ENCODE results near the gene WHRN.

Gene WHRN

DNA sequence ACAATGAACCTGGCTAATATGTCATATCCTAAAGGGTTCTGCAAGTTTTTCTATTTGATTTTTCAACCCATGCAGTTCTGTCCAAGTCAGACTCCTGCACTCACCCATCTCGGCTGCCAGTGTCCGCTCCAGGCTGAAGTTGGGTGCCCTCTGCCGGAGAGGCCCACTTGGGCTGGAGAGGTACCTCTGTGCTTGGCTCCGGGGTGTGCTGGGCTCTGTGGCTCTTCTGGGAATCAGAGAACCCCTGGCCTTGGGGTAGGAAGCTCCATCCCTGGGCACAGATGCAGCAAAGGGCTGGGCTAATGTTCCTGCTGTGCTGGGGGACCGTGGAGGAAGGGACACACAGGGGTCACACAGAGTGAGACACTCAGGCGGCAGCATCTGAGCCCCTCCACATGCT lies 149.5 kb downstream of the WHRN start:
- TF ChIP-seq POLR2AphosphoS5 (IDR thresholded peaks at IDR 0.05; ENCODE audit: low read depth, low read length) (no peak), SIN3A (IDR thresholded peaks at IDR 0.05; ENCODE audit: borderline replicate concordance, insufficient read depth, low read length) (no peak), FOXP2 (optimal IDR thresholded peaks at IDR 0.05; ENCODE audit: borderline replicate concordance, extremely low read depth, extremely low read length, insufficient read depth) (no peak), TAF1 (IDR thresholded peaks at IDR 0.05; ENCODE audit: borderline replicate concordance, insufficient read depth, low read length) (no peak)
- TF ChIP-seq, protein P1, sequence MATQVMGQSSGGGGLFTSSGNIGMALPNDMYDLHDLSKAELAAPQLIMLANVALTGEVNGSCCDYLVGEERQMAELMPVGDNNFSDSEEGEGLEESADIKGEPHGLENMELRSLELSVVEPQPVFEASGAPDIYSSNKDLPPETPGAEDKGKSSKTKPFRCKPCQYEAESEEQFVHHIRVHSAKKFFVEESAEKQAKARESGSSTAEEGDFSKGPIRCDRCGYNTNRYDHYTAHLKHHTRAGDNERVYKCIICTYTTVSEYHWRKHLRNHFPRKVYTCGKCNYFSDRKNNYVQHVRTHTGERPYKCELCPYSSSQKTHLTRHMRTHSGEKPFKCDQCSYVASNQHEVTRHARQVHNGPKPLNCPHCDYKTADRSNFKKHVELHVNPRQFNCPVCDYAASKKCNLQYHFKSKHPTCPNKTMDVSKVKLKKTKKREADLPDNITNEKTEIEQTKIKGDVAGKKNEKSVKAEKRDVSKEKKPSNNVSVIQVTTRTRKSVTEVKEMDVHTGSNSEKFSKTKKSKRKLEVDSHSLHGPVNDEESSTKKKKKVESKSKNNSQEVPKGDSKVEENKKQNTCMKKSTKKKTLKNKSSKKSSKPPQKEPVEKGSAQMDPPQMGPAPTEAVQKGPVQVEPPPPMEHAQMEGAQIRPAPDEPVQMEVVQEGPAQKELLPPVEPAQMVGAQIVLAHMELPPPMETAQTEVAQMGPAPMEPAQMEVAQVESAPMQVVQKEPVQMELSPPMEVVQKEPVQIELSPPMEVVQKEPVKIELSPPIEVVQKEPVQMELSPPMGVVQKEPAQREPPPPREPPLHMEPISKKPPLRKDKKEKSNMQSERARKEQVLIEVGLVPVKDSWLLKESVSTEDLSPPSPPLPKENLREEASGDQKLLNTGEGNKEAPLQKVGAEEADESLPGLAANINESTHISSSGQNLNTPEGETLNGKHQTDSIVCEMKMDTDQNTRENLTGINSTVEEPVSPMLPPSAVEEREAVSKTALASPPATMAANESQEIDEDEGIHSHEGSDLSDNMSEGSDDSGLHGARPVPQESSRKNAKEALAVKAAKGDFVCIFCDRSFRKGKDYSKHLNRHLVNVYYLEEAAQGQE (IDR thresholded peaks at IDR 0.05; ENCODE audit: insufficient read depth in 1 of 2, low read depth in 2 of 2, low read length in 2 of 2), result no peak
